T-helper 22 cell (primary cell): ENCODE measurements around the gene SUCLG2.

Experiments
- DNase-seq: peaks from one replicate; pipeline ENCODE4 v3.0.0-alpha.2; 2020; ENCODE audit warnings: low read depth

Gene SUCLG2

GRCh38 chr3:67458408-67458807, 196.0 kb downstream of the SUCLG2 start:
- no peak for DNase-seq

- DNase-seq: no peak
Measured at GRCh38 chr3:67453628-67454027, 200.8 kb downstream of the SUCLG2 start.

GRCh38 chr3:67450153-67450552, 204.3 kb downstream of the SUCLG2 start:
- no peak for DNase-seq

- no peak for DNase-seq
Measured at GRCh38 chr3:67447393-67447792, 207.0 kb downstream of the SUCLG2 start.

GRCh38 chr3:67437789-67438188, 216.6 kb downstream of the SUCLG2 start:
- DNase-seq: no peak

GRCh38 chr3:67437090-67437489, 217.3 kb downstream of the SUCLG2 start:
- DNase-seq: no peak

GRCh38 chr3:67433109-67433508, 221.3 kb downstream of the SUCLG2 start:
- DNase-seq: no peak

GRCh38 chr3:67431887-67432286, 222.5 kb downstream of the SUCLG2 start:
- no peak for DNase-seq

GRCh38 chr3:67423722-67424121, 230.7 kb downstream of the SUCLG2 start:
- DNase-seq: no peak

GRCh38 chr3:67421912-67422311, 232.5 kb downstream of the SUCLG2 start:
- DNase-seq: no peak

GRCh38 chr3:67419779-67420178, 234.6 kb downstream of the SUCLG2 start:
- DNase-seq: no peak

GRCh38 chr3:67419218-67419529, 235.2 kb downstream of the SUCLG2 start:
- DNase-seq: no peak

GRCh38 chr3:67418426-67419217, 235.8 kb downstream of the SUCLG2 start:
- DNase-seq: no peak

GRCh38 chr3:67416703-67417102, 237.7 kb downstream of the SUCLG2 start:
- no peak for DNase-seq

- no peak for DNase-seq
Measured at GRCh38 chr3:67415511-67415910, 238.9 kb downstream of the SUCLG2 start.

GRCh38 chr3:67414740-67415139, 239.7 kb downstream of the SUCLG2 start:
- DNase-seq: no peak

GRCh38 chr3:67405193-67405592, 249.2 kb downstream of the SUCLG2 start:
- DNase-seq: no peak

GRCh38 chr3:67402873-67403272, 251.5 kb downstream of the SUCLG2 start:
- DNase-seq: no peak

- no peak for DNase-seq
Measured at GRCh38 chr3:67401921-67402320, 252.5 kb downstream of the SUCLG2 start.

- DNase-seq: no peak
Measured at GRCh38 chr3:67400476-67400875, 253.9 kb downstream of the SUCLG2 start.

GRCh38 chr3:67389176-67389575, 265.2 kb downstream of the SUCLG2 start:
- DNase-seq: no peak

- no peak for DNase-seq
Measured at GRCh38 chr3:67388738-67389137, 265.7 kb downstream of the SUCLG2 start.

GRCh38 chr3:67386451-67386850, 268.0 kb downstream of the SUCLG2 start:
- DNase-seq: no peak

- no peak for DNase-seq
Measured at GRCh38 chr3:67384760-67385397, 269.5 kb downstream of the SUCLG2 start.
